ENCODE results near the gene TM7SF2.

TM7SF2 gene

DNA sequence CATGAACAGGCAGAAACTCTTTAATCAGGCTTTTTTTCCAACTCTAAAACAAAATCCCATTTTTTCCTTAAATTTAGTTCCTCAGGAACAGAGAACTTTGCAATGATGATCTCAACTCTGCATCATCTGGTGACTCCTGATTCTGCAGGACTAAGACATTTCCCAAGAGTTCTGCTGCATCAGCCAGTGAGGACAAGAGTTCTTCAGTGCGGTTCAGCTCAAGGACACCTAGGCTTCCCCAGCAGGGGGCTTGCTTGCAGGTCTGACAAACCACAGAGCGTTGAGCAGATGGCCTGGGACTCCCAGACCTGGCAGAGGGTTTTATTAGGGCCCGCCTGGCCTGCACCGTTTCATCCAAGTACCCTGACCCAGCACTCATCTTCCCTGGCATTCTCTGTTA lies 34.2 kb upstream of the TM7SF2 start:
- Histone ChIP-seq H3K9me3 (ENCODE audit: control insufficient read depth in 5 of 5, low read length in 5 of 5) (no peaks in the 10 kb centered on the region), H3K9ac (ENCODE audit: low read length in 5 of 5) (no peak overlapping the region), H3K4me3 (ENCODE audit: low read depth in 1 of 5, low read length in 5 of 5) (no peak overlapping the region), H3K27ac (ENCODE audit: low read depth, low read length) (no peak overlapping the region), H3K27me3 (ENCODE audit: control insufficient read depth in 5 of 5, insufficient read depth in 4 of 5, low read length in 5 of 5) (no peaks in the 10 kb centered on the region), H3K4me1 (ENCODE audit: control insufficient read depth in 5 of 5, insufficient read depth in 5 of 5, low read length in 5 of 5) (no peaks in the 10 kb centered on the region), H3K36me3 (ENCODE audit: control insufficient read depth in 5 of 5, insufficient read depth in 5 of 5, low read length in 5 of 5) (no peaks in the 10 kb centered on the region)

- H3K27me3 ChIP-seq (ENCODE audit: control insufficient read depth in 5 of 5, insufficient read depth in 4 of 5, low read length in 5 of 5) = no peaks in the 10 kb centered on the region
- no peaks in the 10 kb centered on the region for H3K36me3 ChIP-seq (ENCODE audit: control insufficient read depth in 5 of 5, insufficient read depth in 5 of 5, low read length in 5 of 5)
- H3K4me1 ChIP-seq (ENCODE audit: control insufficient read depth in 5 of 5, insufficient read depth in 5 of 5, low read length in 5 of 5) = peaks cover 0 to under 1% (median under 1%) of the 10 kb centered on the region in 5 donors
- no peak overlapping the region for H3K9ac ChIP-seq (ENCODE audit: low read length in 5 of 5)
- no peak overlapping the region for H3K27ac ChIP-seq (ENCODE audit: low read depth, low read length)
- no peak overlapping the region for H3K4me3 ChIP-seq (ENCODE audit: low read depth in 1 of 5, low read length in 5 of 5)
- no peaks in the 10 kb centered on the region for H3K9me3 ChIP-seq (ENCODE audit: control insufficient read depth in 5 of 5, low read length in 5 of 5)
Measured at GRCh38 chr11:65078151-65078550, 33.5 kb upstream of the TM7SF2 start.

GRCh38 chr11:65078786-65079342 lies 32.8 kb upstream of the TM7SF2 start:
- H3K9me3 ChIP-seq (ENCODE audit: control insufficient read depth in 5 of 5, low read length in 5 of 5) = no peaks in the 10 kb centered on the region
- H3K27ac ChIP-seq (ENCODE audit: low read depth, low read length) = no peak overlapping the region
- peaks cover 0 to 8% (median 6%) of the 10 kb centered on the region in 5 donors for H3K4me1 ChIP-seq (ENCODE audit: control insufficient read depth in 5 of 5, insufficient read depth in 5 of 5, low read length in 5 of 5)
- no peaks in the 10 kb centered on the region for H3K27me3 ChIP-seq (ENCODE audit: control insufficient read depth in 5 of 5, insufficient read depth in 4 of 5, low read length in 5 of 5)
- no peaks in the 10 kb centered on the region for H3K36me3 ChIP-seq (ENCODE audit: control insufficient read depth in 5 of 5, insufficient read depth in 5 of 5, low read length in 5 of 5)
- H3K4me3 ChIP-seq (ENCODE audit: low read depth in 1 of 5, low read length in 5 of 5) = no peak overlapping the region
- no peak overlapping the region for H3K9ac ChIP-seq (ENCODE audit: low read length in 5 of 5)

GRCh38 chr11:65083134-65083833 lies 28.4 kb upstream of the TM7SF2 start:
- no peaks in the 10 kb centered on the region for H3K27me3 ChIP-seq (ENCODE audit: control insufficient read depth in 5 of 5, insufficient read depth in 4 of 5, low read length in 5 of 5)
- peak overlapping the region; percentile 78 for H3K27ac ChIP-seq (ENCODE audit: low read depth, low read length)
- peak overlapping the region in 4 of 5 donors; percentile 71 to 91 (median 82) for H3K9ac ChIP-seq (ENCODE audit: low read length in 5 of 5)
- peaks cover 6 to 22% (median 18%) of the 10 kb centered on the region in 5 donors for H3K4me1 ChIP-seq (ENCODE audit: control insufficient read depth in 5 of 5, insufficient read depth in 5 of 5, low read length in 5 of 5)
- H3K9me3 ChIP-seq (ENCODE audit: control insufficient read depth in 5 of 5, low read length in 5 of 5) = no peaks in the 10 kb centered on the region
- H3K36me3 ChIP-seq (ENCODE audit: control insufficient read depth in 5 of 5, insufficient read depth in 5 of 5, low read length in 5 of 5) = peaks cover 4 to 32% (median 30%) of the 10 kb centered on the region in 5 donors
- peak overlapping the region; percentile 25 to 90 (median 88) for H3K4me3 ChIP-seq (ENCODE audit: low read depth in 1 of 5, low read length in 5 of 5)

- no peaks in the 10 kb centered on the region for H3K9me3 ChIP-seq (ENCODE audit: control insufficient read depth in 5 of 5, low read length in 5 of 5)
- H3K4me3 ChIP-seq (ENCODE audit: low read depth in 1 of 5, low read length in 5 of 5) = peak within 1 kb of the TSS; percentile 88 to 94 (median 89)
- H3K27me3 ChIP-seq (ENCODE audit: control insufficient read depth in 5 of 5, insufficient read depth in 4 of 5, low read length in 5 of 5) = no peaks in the 10 kb centered on the region
- H3K36me3 ChIP-seq (ENCODE audit: control insufficient read depth in 5 of 5, insufficient read depth in 5 of 5, low read length in 5 of 5) = peaks cover 4 to 39% (median 38%) of the 10 kb centered on the region in 5 donors
- H3K4me1 ChIP-seq (ENCODE audit: control insufficient read depth in 5 of 5, insufficient read depth in 5 of 5, low read length in 5 of 5) = peaks cover 6 to 22% (median 18%) of the 10 kb centered on the region in 5 donors
- H3K27ac ChIP-seq (ENCODE audit: low read depth, low read length) = peak within 1 kb of the TSS; percentile 78
- H3K9ac ChIP-seq (ENCODE audit: low read length in 5 of 5) = peak within 1 kb of the TSS; percentile 68 to 91 (median 85)
Measured at GRCh38 chr11:65083834-65084597, 27.7 kb upstream of the TM7SF2 start, which contains the start of the genes CDCA5 and ZFPL1. CDCA5 (minus strand) TSS chr11:65084040; CDS start chr11:65083978, 62 bp downstream. ZFPL1 (plus strand) TSS chr11:65084222; CDS start chr11:65084699, 477 bp downstream.

GRCh38 chr11:65084598-65085375 lies 26.9 kb upstream of the TM7SF2 start:
- Histone ChIP-seq H3K9ac (ENCODE audit: low read length in 5 of 5) (peak overlapping the region; percentile 68 to 91 (median 85)), H3K36me3 (ENCODE audit: control insufficient read depth in 5 of 5, insufficient read depth in 5 of 5, low read length in 5 of 5) (peaks cover 4 to 47% (median 45%) of the 10 kb centered on the region in 5 donors), H3K27ac (ENCODE audit: low read depth, low read length) (peak overlapping the region; percentile 78), H3K4me1 (ENCODE audit: control insufficient read depth in 5 of 5, insufficient read depth in 5 of 5, low read length in 5 of 5) (peaks cover 6 to 22% (median 18%) of the 10 kb centered on the region in 5 donors), H3K4me3 (ENCODE audit: low read depth in 1 of 5, low read length in 5 of 5) (peak overlapping the region; percentile 88 to 94 (median 89)), H3K9me3 (ENCODE audit: control insufficient read depth in 5 of 5, low read length in 5 of 5) (no peaks in the 10 kb centered on the region), H3K27me3 (ENCODE audit: control insufficient read depth in 5 of 5, insufficient read depth in 4 of 5, low read length in 5 of 5) (no peaks in the 10 kb centered on the region)

DNA sequence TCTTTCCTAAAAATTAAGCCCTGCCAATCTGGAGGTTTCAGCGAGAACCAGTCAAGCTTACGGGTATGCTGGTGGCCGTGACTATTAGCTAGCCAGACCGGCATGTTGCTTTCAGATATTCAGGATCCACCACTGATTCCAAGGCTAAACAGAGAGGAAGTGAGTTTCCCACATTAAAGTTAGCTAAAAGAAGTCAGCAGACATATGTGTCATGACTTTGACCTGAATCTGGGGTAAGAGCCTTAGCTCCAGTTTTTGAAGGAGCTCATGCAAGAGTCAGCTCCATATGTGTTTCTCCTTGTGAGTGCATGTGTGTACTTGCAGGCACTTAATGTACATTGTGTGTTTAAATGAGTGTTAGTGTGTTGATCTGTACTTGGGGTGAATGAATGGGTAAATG lies 26.2 kb upstream of the TM7SF2 start:
- Histone ChIP-seq H3K9me3 (ENCODE audit: control insufficient read depth in 5 of 5, low read length in 5 of 5) (no peaks in the 10 kb centered on the region), H3K4me3 (ENCODE audit: low read depth in 1 of 5, low read length in 5 of 5) (peak overlapping the region in 1 of 5 donors; percentile 88), H3K27me3 (ENCODE audit: control insufficient read depth in 5 of 5, insufficient read depth in 4 of 5, low read length in 5 of 5) (no peaks in the 10 kb centered on the region), H3K4me1 (ENCODE audit: control insufficient read depth in 5 of 5, insufficient read depth in 5 of 5, low read length in 5 of 5) (peaks cover 6 to 22% (median 18%) of the 10 kb centered on the region in 5 donors), H3K36me3 (ENCODE audit: control insufficient read depth in 5 of 5, insufficient read depth in 5 of 5, low read length in 5 of 5) (peaks cover 4 to 49% (median 46%) of the 10 kb centered on the region in 5 donors), H3K27ac (ENCODE audit: low read depth, low read length) (no peak overlapping the region), H3K9ac (ENCODE audit: low read length in 5 of 5) (peak overlapping the region in 1 of 5 donors; percentile 84)

- Histone ChIP-seq H3K9me3 (ENCODE audit: control insufficient read depth in 5 of 5, low read length in 5 of 5) (no peaks in the 10 kb centered on the region), H3K4me1 (ENCODE audit: control insufficient read depth in 5 of 5, insufficient read depth in 5 of 5, low read length in 5 of 5) (peaks cover 6 to 22% (median 18%) of the 10 kb centered on the region in 5 donors), H3K9ac (ENCODE audit: low read length in 5 of 5) (peak overlapping the region in 1 of 5 donors; percentile 13), H3K4me3 (ENCODE audit: low read depth in 1 of 5, low read length in 5 of 5) (no peak overlapping the region), H3K36me3 (ENCODE audit: control insufficient read depth in 5 of 5, insufficient read depth in 5 of 5, low read length in 5 of 5) (peaks cover 4 to 49% (median 46%) of the 10 kb centered on the region in 5 donors), H3K27me3 (ENCODE audit: control insufficient read depth in 5 of 5, insufficient read depth in 4 of 5, low read length in 5 of 5) (no peaks in the 10 kb centered on the region), H3K27ac (ENCODE audit: low read depth, low read length) (no peak overlapping the region)
Measured at GRCh38 chr11:65086809-65087208, 24.9 kb upstream of the TM7SF2 start.

GRCh38 chr11:65087216-65087615 lies 24.5 kb upstream of the TM7SF2 start:
- no peak overlapping the region for H3K27ac ChIP-seq (ENCODE audit: low read depth, low read length)
- no peaks in the 10 kb centered on the region for H3K27me3 ChIP-seq (ENCODE audit: control insufficient read depth in 5 of 5, insufficient read depth in 4 of 5, low read length in 5 of 5)
- H3K4me1 ChIP-seq (ENCODE audit: control insufficient read depth in 5 of 5, insufficient read depth in 5 of 5, low read length in 5 of 5) = peaks cover 6 to 22% (median 18%) of the 10 kb centered on the region in 5 donors
- no peak overlapping the region for H3K4me3 ChIP-seq (ENCODE audit: low read depth in 1 of 5, low read length in 5 of 5)
- no peaks in the 10 kb centered on the region for H3K9me3 ChIP-seq (ENCODE audit: control insufficient read depth in 5 of 5, low read length in 5 of 5)
- H3K9ac ChIP-seq (ENCODE audit: low read length in 5 of 5) = peak overlapping the region in 1 of 5 donors; percentile 13
- H3K36me3 ChIP-seq (ENCODE audit: control insufficient read depth in 5 of 5, insufficient read depth in 5 of 5, low read length in 5 of 5) = peaks cover 4 to 49% (median 46%) of the 10 kb centered on the region in 5 donors
